GM18526 (cell line): Measurements from ENCODE around the gene PXDN.

ENCODE experiments used
- POLR2A ChIP-seq: IDR thresholded peaks from 3 replicates; pipeline ENCODE4 v1.6.1; 2011; ENCODE audit not compliant: insufficient read length; ENCODE audit errors: extremely low read depth

The PXDN gene

GRCh38 chr2:1780693-1781092 lies 36.4 kb upstream of the PXDN start:
- TF ChIP-seq POLR2A = no peak

GRCh38 chr2:1778566-1778965 lies 34.3 kb upstream of the PXDN start:
- no peak for TF ChIP-seq POLR2A

- TF ChIP-seq POLR2A = no peak
Observed at GRCh38 chr2:1777781-1778180, 33.5 kb upstream of the PXDN start.

- TF ChIP-seq POLR2A = no peak
Observed at GRCh38 chr2:1777156-1777555, 32.8 kb upstream of the PXDN start.

- no peak for TF ChIP-seq POLR2A
Observed at GRCh38 chr2:1775511-1776035, 31.3 kb upstream of the PXDN start.

GRCh38 chr2:1774929-1775328 lies 30.6 kb upstream of the PXDN start:
- TF ChIP-seq POLR2A = no peak

GRCh38 chr2:1773883-1774282 lies 29.6 kb upstream of the PXDN start:
- no peak for TF ChIP-seq POLR2A

GRCh38 chr2:1772471-1773267 lies 28.4 kb upstream of the PXDN start:
- no peak for TF ChIP-seq POLR2A

GRCh38 chr2:1771626-1772280 lies 27.4 kb upstream of the PXDN start:
- no peak for TF ChIP-seq POLR2A

GRCh38 chr2:1770566-1771380 lies 26.5 kb upstream of the PXDN start:
- no peak for TF ChIP-seq POLR2A

- TF ChIP-seq POLR2A = no peak
Observed at GRCh38 chr2:1769703-1770422, 25.5 kb upstream of the PXDN start.

- no peak for TF ChIP-seq POLR2A
Observed at GRCh38 chr2:1767939-1768691, 23.8 kb upstream of the PXDN start.

- no peak for TF ChIP-seq POLR2A
Observed at GRCh38 chr2:1766851-1767811, 22.8 kb upstream of the PXDN start.
